ENCODE data around the gene DBNDD1. TPM values are rescaled to one million over a fixed set of nuclear protein-coding genes. Genes with fewer than 3 reads are reported as not detected.

The DBNDD1 gene
- total and polyA plus RNA-seq, 10 of the 15 experiments (the other 5 are each of a cell fraction or from before 2014, with no cell fraction given) = 0.06 to 4.6 (median 0.55) TPM

DNA sequence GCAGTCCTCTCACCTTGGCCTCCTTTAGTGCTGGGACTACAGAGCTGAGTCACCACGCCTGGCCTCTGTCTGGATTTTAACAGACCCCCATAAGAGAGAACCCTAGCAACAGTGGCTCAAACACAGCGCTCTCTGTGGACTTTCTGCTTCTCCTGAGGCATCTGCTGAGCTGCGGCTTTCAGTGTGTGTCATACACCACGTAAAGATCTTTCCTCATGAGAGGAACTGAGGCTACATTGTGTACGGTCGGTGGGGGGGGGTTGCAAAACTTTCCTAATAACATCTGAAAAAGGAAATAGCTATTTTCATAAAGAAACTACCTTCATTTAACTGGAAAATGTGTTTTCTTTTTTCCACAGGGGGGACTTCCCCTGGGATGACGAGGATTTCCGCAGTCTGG, 37.8 kb downstream of the DBNDD1 start (continued):
- TF ChIP-seq PRDM15 (CRISPR knock-in tag; IDR thresholded peaks at IDR 0.05) = no peak
- peak; percentile 19; the same call in 1 of the 2 replicates for TF ChIP-seq SPI1 (IDR thresholded peaks at IDR 0.05; ENCODE audit: borderline replicate concordance, insufficient read depth, low read depth, low read length)
- no peak for TF ChIP-seq ZBTB33 (IDR thresholded peaks at IDR 0.05)
- TF ChIP-seq SREBF1 (IDR thresholded peaks at IDR 0.05; ENCODE audit: low read length) = no peak
- no peak for TF ChIP-seq MLLT1 (IDR thresholded peaks at IDR 0.05)
- TF ChIP-seq RUNX3 (IDR thresholded peaks at IDR 0.05; ENCODE audit: low read length) = no peak
- no peak for TF ChIP-seq CBX5 (IDR thresholded peaks at IDR 0.05; ENCODE audit: low read depth)
- TF ChIP-seq SKIL (IDR thresholded peaks at IDR 0.05; ENCODE audit: low read depth, poor library complexity, severe bottlenecking) = peak; percentile 66
- TF ChIP-seq EP300 (IDR thresholded peaks at IDR 0.05; ENCODE audit: borderline replicate concordance in 1 of 2, control insufficient read depth in 1 of 2, low read depth in 2 of 2, low read length in 2 of 2) = peak; percentile 20 to 41; a peak in 2 of 4 replicates
- no peak for TF ChIP-seq ZNF622 (IDR thresholded peaks at IDR 0.05)
- TF ChIP-seq, protein P1, sequence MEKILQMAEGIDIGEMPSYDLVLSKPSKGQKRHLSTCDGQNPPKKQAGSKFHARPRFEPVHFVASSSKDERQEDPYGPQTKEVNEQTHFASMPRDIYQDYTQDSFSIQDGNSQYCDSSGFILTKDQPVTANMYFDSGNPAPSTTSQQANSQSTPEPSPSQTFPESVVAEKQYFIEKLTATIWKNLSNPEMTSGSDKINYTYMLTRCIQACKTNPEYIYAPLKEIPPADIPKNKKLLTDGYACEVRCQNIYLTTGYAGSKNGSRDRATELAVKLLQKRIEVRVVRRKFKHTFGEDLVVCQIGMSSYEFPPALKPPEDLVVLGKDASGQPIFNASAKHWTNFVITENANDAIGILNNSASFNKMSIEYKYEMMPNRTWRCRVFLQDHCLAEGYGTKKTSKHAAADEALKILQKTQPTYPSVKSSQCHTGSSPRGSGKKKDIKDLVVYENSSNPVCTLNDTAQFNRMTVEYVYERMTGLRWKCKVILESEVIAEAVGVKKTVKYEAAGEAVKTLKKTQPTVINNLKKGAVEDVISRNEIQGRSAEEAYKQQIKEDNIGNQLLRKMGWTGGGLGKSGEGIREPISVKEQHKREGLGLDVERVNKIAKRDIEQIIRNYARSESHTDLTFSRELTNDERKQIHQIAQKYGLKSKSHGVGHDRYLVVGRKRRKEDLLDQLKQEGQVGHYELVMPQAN (conservative IDR thresholded peaks at IDR 0.05) = no peak
- TF ChIP-seq SMARCA5 (IDR thresholded peaks at IDR 0.05) = no peak
- no peak for TF ChIP-seq BCL3 (IDR thresholded peaks at IDR 0.05; ENCODE audit: borderline replicate concordance, insufficient read depth, low read depth, low read length, poor library complexity, severe bottlenecking)
- no peak for TF ChIP-seq YBX1 (IDR thresholded peaks at IDR 0.05)
- TF ChIP-seq CEBPB (IDR thresholded peaks at IDR 0.05; ENCODE audit: borderline replicate concordance in 1 of 2, low read depth in 2 of 2, low read length in 2 of 2) = no peak
- no peak for TF ChIP-seq SIN3A (IDR thresholded peaks at IDR 0.05; ENCODE audit: low read depth, low read length)
- no peak for TF ChIP-seq ZNF217 (IDR thresholded peaks at IDR 0.05)
